Measurements from ENCODE around the gene CHRNA5.

The CHRNA5 gene

GRCh38 chr15:78620527-78621421, 55.5 kb downstream of the CHRNA5 start, which contains the start of gene CHRNA3:
TSS of gene CHRNA3 (minus strand) at chr15:78620996. CDS start at chr15:78620794, 202 bp downstream.
- no peak for DNase-seq

GRCh38 chr15:78621810-78622402, 56.6 kb downstream of the CHRNA5 start:
- no peak for DNase-seq

- DNase-seq, result no peak
Measured at GRCh38 chr15:78623786-78624497, 58.6 kb downstream of the CHRNA5 start.

GRCh38 chr15:78624651-78625590, 59.6 kb downstream of the CHRNA5 start:
- no peak for DNase-seq

- no peak for DNase-seq
Measured at GRCh38 chr15:78625606-78626280, 60.4 kb downstream of the CHRNA5 start.

GRCh38 chr15:78626381-78626995, 61.2 kb downstream of the CHRNA5 start:
- no peak for DNase-seq

- DNase-seq, result no peak
Measured at GRCh38 chr15:78627348-78627747, 62.0 kb downstream of the CHRNA5 start.

- no peak for DNase-seq
Measured at GRCh38 chr15:78628227-78628626, 62.9 kb downstream of the CHRNA5 start.

GRCh38 chr15:78629031-78629715, 63.9 kb downstream of the CHRNA5 start:
- no peak for DNase-seq

GRCh38 chr15:78629716-78630065, 64.4 kb downstream of the CHRNA5 start:
- no peak for DNase-seq

- no peak for DNase-seq
Measured at GRCh38 chr15:78630886-78631633, 65.7 kb downstream of the CHRNA5 start.

GRCh38 chr15:78633348-78633747, 68.0 kb downstream of the CHRNA5 start:
- DNase-seq, result no peak

- no peak for DNase-seq
Measured at GRCh38 chr15:78634210-78635145, 69.2 kb downstream of the CHRNA5 start.

- DNase-seq, result no peak
Measured at GRCh38 chr15:78635346-78635745, 70.0 kb downstream of the CHRNA5 start.

GRCh38 chr15:78636378-78636859, 71.1 kb downstream of the CHRNA5 start:
- DNase-seq, result no peak

- DNase-seq, result no peak
Measured at GRCh38 chr15:78637776-78638435, 72.6 kb downstream of the CHRNA5 start.

GRCh38 chr15:78638658-78639314, 73.5 kb downstream of the CHRNA5 start:
- DNase-seq, result peak; percentile 25 to 46
